ENCODE data around the gene RAD54L.
"Not testable (repeated sequence)": the region's sequence is repeated elsewhere in the genome, so short reads cannot be mapped to it uniquely, and the experiment has no call there.

GRCh38 chr1:46223055-46223454, 24.5 kb upstream of the RAD54L start:
- TF ChIP-seq CTCF (IDR thresholded peaks at IDR 0.05; ENCODE audit: low read depth, low read length); EZH2phosphoT487 (IDR thresholded peaks at IDR 0.05; ENCODE audit: low read depth): not testable (repeated sequence)

Data from OCI-LY3 (cell line).